Fibroblast of villous mesenchyme (primary cell): ENCODE data around the gene GPX4. TPM values are rescaled to one million over a fixed set of nuclear protein-coding genes. Genes with fewer than 3 reads are reported as not detected.
A peak's percentile ranks its signal among the peaks of the same experiment; 100 is the strongest.
"Not testable (repeated sequence)": the region's sequence is repeated elsewhere in the genome, so short reads cannot be mapped to it uniquely, and the experiment has no call there.

Source experiments
- DNase-seq: peaks from one replicate; pipeline ENCODE4 v3.0.0-alpha.2; 2010; ENCODE audit warnings: low read depth
- H3K4me3 ChIP-seq: 2 replicates; pipeline ENCODE4 v1.5.1; 2011; ENCODE audit warnings: low read depth, mild to moderate bottlenecking, low read length
- total RNA-seq: library from RNA; depleted of rRNA; stranded (reverse); fragments of >200 nt; gene quantifications from 2 replicates; pipeline ENCODE4 v1.2.3, GENCODE V29; 2012
- TF ChIP-seq, protein P1 (sequence below): IDR thresholded peaks from 2 replicates; pipeline ENCODE4 v1.5.1; 2012; ENCODE audit warnings: low read depth, mild to moderate bottlenecking, low read length; ENCODE audit not compliant: insufficient read depth

Gene GPX4
- total RNA-seq, 1 donor, result 254 TPM

DNA sequence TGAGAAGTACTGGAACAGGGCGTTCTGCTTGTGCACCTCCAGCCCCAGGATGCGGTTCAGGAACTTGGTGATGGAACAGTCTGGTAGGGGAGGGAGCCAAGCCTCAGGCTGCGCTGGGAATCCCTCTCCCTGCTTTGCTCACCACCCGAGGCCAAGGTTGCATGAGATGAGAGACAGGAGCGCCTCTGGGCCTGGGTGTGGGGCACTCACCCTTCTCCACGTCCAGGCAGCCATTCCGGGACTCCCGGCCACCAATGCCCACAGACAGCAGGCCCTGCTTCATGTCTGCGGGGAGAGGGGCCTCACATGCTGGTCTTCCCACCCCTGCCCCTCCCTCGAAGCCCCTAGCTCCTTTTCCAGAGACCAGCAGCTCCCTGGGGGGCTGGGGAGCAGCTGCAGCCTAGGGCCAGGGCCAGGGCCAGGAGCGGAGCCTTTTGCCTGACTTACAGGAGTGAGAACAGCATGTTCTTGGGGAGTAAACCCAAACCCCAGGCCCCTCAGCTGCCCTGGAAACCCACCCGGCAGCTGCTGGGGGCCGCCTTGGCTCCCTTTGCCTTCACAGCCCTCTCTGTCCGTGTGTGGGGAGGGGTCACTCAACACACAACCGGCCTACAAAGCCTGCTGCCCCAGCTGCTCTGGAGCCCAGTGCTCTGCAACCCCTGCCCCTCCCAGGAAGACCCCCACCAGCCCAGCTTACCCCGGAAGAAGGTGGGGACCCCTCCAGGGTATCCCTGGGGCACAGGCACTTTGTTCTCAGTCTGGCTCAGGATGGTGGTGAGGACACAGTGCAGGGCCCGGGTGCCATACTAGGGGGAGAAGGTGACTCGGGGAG, 7.2 kb downstream of the GPX4 start:
- no peak overlapping the region for H3K4me3 ChIP-seq
- DNase-seq, result no peak
- TF ChIP-seq, protein P1, sequence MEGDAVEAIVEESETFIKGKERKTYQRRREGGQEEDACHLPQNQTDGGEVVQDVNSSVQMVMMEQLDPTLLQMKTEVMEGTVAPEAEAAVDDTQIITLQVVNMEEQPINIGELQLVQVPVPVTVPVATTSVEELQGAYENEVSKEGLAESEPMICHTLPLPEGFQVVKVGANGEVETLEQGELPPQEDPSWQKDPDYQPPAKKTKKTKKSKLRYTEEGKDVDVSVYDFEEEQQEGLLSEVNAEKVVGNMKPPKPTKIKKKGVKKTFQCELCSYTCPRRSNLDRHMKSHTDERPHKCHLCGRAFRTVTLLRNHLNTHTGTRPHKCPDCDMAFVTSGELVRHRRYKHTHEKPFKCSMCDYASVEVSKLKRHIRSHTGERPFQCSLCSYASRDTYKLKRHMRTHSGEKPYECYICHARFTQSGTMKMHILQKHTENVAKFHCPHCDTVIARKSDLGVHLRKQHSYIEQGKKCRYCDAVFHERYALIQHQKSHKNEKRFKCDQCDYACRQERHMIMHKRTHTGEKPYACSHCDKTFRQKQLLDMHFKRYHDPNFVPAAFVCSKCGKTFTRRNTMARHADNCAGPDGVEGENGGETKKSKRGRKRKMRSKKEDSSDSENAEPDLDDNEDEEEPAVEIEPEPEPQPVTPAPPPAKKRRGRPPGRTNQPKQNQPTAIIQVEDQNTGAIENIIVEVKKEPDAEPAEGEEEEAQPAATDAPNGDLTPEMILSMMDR, result no peak

DNA sequence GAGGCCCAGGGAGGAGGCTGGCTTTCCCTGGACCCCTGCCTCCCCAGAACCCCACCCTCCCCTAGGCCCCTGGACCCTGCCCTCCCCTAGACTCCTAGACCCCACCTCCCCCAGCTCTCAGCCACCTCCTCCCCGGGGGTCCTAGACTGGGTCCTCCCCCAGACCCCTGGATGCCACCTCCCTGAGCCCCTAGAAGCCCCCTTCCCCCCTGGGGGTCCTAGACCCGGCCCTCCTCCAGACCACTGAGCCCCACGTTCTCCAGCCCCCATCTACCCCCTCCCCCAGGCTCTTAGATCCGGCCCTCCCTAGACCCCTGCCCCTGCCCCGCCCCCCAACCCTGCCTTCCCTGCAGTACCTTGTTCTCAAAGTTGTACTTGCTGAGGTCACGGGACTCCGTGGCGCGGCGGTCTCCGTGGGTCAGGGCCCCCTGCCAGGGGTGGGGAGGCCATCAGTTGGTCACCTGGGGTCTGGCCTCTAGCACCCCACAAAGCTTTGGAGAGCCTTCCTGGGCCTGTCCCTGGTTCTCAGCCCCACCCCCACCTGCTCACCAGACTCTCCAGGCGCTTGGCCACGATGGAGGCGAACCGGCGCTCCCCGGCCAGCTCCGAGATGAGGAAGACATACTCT, 8.0 kb downstream of the GPX4 start:
- DNase-seq, result no peak
- TF ChIP-seq, protein P1, result no peak
- H3K4me3 ChIP-seq, result no peak overlapping the region

DNA sequence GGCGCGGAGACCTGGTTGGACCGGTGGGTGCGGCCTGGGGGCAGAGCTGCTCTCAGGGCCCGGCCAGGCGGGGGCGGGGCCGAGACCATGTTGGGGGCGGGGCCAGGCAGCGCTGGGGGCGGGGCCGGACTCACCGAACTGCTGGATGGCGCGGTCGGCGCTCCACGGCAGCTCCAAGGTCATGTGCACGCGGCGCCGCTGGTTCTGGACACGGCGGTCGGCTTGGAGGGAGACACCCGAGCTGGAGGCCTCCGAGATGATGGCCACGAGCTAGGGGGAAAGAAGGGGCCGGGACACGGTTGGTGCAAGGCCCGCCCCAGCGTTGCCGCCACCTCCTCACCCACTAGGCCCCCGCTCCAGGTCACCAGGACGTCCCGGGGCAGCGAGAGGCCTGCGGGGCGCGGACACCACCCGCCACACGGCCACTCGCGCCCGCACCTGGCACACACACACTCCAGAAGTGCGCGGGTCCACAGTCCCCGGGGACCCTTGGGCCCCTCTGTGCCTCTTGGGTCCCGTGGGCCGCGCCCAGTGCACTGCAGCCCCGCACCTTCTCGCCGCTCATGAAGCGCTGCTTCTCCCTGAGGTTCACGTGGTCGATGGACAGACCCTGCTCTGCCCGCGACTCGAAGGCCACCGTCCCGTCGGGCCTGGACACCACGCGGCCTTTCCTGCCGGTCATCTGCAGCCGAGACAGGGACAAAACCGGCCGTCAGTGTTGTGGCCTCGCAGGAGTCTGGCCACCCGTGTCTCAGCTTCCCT, 8.7 kb downstream of the GPX4 start:
- DNase-seq, result no peak
- TF ChIP-seq, protein P1, result no peak
- no peak overlapping the region for H3K4me3 ChIP-seq

DNA sequence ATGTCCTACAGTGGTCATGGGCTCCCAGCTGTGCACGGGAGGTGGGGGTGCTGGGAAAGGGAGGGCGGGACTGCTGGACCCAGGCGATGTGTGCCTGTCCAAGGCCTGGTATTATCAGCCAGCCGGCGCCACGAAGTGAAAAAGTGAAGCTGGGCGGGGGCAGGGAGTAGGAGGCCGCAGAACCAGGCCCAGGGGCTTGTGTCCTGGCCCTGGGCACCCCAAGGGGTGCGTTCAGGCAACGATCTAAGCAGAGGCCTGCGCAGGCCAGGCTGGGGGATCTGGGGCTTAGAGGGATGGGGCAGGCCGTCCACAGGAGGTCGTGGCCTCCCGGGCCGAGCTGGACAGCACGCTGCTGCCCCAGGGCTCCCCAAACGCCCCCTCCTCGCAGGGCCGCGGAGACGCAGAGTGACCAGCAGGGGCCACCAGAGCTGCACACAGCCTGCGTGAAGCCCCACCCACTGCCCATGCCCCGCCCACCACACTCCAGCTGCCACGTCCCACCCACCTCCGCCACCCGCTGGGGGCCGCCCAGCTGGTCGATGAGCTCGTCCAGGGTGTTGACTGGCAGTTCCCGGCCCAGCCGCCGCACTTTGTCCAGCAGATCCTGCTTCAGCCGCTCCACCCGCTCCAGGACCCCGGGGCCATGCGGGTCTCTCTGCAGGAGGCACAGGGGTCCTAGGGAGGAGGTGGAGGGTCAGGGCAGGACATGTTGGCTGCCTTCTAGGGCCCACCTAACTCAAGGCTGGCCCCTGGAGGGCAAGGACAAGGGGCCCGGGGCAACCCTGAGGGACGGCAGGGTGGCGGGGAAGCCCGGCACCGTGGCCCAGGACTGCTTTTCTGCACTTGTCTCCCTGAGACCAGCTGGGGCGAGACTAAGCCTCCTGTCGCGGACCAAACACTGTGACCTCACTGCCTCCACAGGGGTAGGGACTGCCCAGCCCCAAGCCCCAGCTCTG, 9.5 kb downstream of the GPX4 start:
- no peak overlapping the region for H3K4me3 ChIP-seq
- TF ChIP-seq, protein P1, result peak; percentile 75
- peak; percentile 95 for DNase-seq

DNA sequence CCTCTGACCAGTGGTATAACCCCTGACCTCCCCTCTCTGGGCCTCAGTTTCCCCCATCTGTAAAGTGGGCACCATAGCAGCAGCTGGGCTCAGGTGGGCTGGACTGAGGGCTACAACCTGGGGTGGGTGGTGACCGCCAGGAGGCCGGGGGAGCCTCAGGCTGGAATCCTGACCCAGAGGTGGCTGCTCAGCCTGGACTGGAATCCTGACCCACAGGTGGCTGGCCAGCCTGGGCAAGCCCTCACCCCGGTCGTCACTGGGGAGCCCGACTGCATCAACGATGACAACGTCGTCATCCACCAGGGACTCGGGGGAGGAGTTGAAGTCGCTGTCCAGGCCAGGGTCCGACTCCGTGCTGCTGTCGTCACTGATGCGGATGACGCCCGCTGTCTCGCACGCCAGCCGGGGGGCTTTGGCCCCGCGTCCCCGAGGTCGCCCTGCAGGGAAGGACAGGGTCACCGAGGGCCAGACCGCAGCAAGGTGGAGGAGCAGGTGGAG, 10.2 kb downstream of the GPX4 start:
- H3K4me3 ChIP-seq, result no peak overlapping the region
- DNase-seq, result no peak
- TF ChIP-seq, protein P1, result no peak

DNA sequence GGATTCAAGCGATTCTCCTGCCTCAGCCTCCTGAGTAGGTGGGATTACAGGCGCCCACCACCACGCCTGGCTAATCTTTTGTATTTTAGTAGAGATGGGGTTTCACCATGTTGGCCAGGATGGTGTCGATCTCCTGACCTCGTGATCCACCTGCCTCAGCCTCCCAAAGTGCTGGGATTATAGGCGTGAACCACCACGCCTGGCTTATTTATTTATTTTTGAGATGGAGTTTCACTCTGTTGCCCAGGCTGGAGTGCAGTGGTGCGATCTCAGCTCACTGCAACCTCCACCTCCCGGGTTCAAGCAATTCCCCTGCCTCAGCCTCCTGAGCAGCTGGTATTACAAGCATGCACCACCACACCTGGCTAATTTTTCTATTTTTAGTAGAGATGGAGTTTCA, 10.9 kb downstream of the GPX4 start:
- DNase-seq, H3K4me3 ChIP-seq: not testable (repeated sequence)
